HEK293T (cell line): ENCODE data around the gene IL1RAP.

Experiments used
- BHLHE40 ChIP-seq: fragments of 450-650 bp; IDR thresholded peaks from 2 replicates; pipeline ENCODE4 v1.6.1; 2016; ENCODE audit warnings: mild to moderate bottlenecking, moderate library complexity, borderline replicate concordance
- FOXA1 ChIP-seq: fragments of 450-650 bp; IDR thresholded peaks from 2 replicates; pipeline ENCODE4 v1.6.1; 2016; ENCODE audit warnings: mild to moderate bottlenecking
- FOXK2 ChIP-seq: fragments of 450-650 bp; IDR thresholded peaks from 2 replicates; pipeline ENCODE4 v1.6.1; 2016; ENCODE audit warnings: mild to moderate bottlenecking
- HDGF ChIP-seq: fragments of 450-650 bp; IDR thresholded peaks from 2 replicates; pipeline ENCODE4 v1.6.1; 2017; ENCODE audit warnings: antibody characterized with exemption, borderline replicate concordance
- L3MBTL2 ChIP-seq: fragments of 450-650 bp; conservative IDR thresholded peaks from 2 replicates; pipeline ENCODE4 v1.6.1; 2016; ENCODE audit warnings: mild to moderate bottlenecking
- SP1 ChIP-seq: fragments of 450-650 bp; IDR thresholded peaks from 2 replicates; pipeline ENCODE4 v1.6.1; 2017
- TARDBP ChIP-seq: fragments of 450-650 bp; IDR thresholded peaks from 2 replicates; pipeline ENCODE4 v1.6.1; 2016

- TF ChIP-seq FOXK2 (no peak), BHLHE40 (no peak), HDGF (no peak), TARDBP (no peak), FOXA1 (no peak), L3MBTL2 (no peak), SP1 (no peak)
Observed at GRCh38 chr3:190552969-190553759, 39.3 kb downstream of the IL1RAP start.
